Middle frontal gyrus (tissue), 1 donor: ENCODE measurements around the gene C2orf69.
A peak's percentile ranks its signal among the peaks of the same experiment; 100 is the strongest.

Experiments used
- DNase-seq: peaks from one replicate; pipeline ENCODE4 v3.0.0-alpha.2; 2015; ENCODE audit warnings: low spot score; ENCODE audit errors: extremely low spot score

Gene C2orf69

DNA sequence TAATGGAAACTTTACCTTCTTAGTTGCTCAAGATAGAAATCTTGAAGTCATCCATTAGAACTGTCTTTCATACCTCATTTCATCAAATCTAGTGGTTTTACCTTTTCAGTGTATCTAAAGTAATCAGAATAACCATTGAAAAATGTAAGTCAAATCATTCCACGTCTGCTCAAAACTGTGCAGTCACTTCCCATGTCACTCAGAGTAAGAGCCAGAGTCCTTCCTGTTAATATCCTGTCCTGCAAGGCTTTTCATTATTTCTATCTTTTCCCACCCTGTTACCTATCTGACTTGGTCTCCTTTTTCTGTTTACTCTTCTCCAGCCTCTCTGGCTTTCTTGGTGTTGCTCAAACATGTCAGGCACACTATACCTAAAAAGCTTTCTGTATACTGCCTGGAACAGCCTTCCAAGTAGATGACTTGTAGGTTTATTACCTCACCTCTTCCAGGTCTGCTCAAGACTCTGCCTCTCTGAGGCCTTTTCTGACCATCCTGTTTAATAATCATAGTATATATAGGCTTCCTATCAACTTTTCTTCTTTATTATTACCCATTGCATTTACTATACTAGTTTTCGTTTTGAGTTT, 3.4 kb downstream of the C2orf69 start:
- no peak for DNase-seq

DNA sequence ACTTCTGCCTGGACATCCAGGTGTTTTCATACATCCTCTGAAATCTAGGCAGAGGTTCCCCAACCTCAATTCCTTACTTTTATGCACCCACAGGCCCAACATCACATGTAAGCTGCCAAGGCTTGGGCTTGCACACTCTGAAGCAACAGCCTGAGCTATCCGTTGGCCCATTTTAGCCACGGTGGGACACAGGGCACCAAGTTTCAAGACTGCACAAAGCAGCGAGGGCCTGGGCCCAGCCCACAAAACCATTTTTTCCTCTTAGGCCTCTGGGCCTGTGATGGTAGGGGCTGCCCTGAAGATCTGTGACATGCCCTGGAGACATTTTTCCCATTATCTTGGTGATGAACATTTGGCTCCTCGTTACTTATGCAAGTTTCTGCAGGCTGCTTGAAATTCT, 5.9 kb downstream of the C2orf69 start:
- no peak for DNase-seq

DNA sequence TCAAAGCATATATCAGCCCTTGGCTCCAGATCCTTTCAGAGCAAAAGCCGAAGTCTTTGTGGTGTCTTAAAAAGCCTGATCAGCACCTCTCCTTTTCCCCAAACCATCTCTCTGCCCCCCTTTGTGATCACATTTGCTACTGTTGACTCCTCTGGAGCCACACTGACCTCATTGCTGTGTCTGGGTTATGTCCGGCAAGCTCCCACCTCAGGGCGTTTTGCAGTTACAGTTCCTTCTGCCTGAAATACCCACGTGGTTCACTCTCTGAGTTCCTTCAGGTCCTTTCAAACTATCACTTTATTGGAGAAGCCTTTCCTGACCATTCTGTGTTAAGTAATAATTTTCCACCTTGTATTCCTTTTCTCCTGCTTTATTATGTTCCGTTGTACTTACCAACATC, 11.8 kb downstream of the C2orf69 start:
- DNase-seq = no peak

DNA sequence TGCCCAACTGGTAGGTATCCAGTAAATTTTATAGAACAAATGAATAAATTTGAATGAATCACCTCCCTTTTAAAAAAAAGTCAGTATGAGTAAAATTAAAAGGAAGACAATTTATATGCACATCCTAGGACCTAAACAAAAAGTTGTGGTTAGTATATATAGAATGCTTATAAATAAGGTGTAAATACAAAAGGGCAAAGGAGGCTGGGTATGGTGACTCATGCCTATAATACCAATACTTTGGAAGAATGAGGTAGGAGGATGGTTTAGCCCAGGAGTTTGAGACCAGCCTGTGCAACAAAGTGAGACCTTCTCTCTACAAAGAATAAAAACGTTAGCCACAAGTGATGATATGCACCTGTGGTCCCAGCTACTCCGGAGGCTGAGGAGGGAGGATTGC, 12.8 kb downstream of the C2orf69 start:
- DNase-seq = no peak

DNA sequence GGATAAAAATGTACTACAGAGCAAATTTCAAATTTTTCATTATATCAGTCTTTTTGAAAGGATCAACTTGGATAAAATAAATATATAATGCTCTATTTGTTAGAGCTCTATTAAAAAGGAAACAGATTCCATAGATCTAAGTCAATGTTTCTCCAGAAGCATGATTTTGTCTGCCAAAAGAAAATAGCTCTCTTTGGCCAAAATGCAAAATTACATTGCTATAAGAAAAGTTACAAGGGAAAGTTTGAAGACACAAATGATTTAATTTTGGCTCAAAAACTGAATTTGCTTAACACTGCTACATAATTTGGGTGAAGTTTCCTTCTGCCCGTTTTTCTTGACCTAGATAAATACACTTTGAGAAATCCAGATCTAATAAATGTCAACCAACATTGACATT, 15.7 kb downstream of the C2orf69 start:
- no peak for DNase-seq

DNA sequence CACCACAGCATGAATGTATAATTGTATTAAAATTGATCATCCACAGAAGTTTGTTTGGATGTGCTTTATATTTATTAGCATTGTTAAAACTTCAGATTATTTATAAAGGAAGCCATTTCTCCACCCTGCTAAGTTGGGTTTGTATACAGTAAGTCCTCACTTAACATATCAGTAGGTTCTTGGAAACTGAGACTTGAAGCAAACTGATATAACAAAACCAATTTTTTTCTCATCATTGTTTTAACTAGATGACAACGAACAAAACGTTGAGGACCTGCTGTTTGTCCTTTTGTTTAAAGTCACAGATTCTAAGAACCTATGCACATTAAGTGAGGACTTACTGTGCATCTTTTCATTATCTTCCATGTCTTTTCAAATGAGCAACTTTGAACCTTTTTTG, 17.1 kb downstream of the C2orf69 start:
- DNase-seq = no peak

DNA sequence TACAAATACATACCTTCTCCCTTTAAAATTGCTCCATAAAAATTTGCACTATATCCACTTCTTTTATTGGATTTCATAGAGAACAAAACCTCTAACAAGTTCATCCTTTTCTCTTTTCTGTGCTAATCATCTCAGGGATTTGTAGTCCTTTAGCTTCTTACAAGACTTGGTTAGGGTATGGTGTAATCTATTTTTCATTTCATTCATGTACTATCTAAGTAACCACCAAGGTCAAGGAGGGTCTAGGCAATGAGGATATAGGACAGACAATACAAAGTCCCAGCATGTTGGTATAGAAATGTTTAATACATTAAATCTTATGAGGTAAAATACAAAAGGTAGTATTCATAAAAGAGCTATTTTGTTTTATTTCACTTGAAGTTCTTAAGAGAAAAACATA, 17.5 kb downstream of the C2orf69 start:
- DNase-seq = no peak

DNA sequence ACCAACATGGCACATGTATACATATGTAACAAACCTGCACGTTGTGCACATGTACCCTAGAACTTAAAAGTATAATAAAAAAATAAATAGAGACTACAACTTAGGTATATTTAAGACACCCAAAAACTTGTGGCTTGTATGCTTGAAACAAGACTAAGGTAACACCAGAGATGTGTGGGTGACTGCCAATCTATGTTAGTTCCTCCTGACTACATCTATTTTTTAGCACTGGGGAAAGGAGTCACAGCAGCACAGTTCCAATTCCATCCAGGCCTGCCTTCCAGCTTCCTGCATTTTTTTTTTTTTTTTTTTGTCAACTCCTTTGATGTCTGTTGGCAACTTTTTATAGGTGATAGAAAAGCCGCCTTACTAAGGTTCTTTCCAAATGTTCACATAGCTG, 18.2 kb downstream of the C2orf69 start:
- no peak for DNase-seq

DNA sequence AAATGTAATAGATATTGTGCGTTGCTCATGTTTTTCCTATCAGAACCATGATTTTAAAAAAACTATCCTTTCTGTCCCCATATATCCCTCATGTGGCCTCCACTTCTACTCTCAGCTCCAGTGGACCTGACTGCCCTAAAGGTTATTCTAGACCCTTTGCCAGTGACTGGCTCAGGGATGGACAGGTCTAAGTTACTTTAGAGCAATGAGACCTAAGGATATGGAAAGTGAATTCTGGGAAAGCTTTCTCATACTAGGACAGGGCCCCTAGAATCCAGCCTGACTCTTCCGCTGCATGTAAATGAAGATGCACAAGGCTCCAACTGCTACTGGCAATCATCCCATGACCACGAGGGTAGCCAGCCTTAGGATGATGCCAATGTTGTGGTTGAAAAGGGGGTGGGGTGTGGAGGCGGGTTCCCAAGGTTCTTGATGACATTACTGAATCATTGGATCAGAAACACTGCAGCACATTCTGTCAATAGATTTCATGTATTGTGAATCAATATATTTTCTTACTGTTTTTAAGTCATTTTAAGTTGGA, 21.3 kb downstream of the C2orf69 start:
- peak; percentile 67 for DNase-seq

DNA sequence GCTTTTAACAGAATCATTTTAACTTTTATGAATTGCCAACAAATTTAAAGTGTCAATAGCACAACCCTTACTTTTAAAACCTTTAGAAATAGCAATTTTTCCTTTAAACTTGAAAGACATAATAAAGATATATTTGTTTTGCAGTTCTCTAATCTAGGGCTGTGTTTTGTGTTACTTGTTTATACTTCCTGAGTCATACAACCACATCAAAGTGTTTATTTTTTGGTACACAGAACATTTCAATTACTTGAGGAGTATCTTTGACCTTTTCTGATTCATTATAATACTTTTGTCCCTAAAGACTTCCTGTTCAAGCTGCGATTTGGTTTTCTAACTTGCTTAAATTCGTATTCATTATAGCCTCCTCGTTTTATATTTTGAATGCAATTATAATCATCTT, 22.4 kb downstream of the C2orf69 start:
- DNase-seq = no peak

DNA sequence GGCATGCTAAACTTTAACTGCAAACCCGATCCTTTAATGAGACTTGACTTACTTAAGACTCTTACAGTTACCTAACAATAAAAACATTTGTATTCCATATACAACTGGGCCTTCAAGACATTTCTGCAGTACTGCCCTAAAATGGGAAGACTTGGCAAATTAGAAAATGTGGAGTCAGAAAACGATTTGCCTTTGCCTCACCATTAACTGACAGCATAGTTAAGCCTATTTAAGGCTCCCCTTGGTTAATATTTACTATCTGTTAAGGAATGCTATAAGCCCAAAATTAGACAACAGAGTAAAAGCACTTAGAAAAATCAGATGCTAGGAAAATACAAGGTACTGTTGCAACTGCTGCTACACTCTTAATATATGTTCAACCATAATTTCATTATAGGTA, 25.5 kb downstream of the C2orf69 start:
- no peak for DNase-seq

DNA sequence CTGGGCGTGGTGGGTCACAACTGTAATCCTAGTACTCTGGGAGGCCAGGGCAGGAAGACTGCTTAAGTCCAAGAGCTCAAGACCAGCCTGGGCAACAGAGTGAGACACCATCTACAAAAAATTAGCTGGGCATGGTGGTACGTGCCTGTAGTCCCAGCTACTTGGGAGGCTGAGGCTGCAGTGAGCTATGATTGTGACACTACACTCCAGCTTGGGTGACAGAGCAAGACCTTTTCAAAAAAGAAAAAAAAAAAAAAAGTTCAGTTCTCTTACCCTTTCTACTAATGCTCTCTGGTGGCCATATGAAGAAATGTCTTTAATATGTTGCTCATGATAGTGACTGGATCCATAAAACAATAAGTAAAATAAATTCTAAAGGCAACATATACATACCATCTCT, 29.3 kb downstream of the C2orf69 start:
- no peak for DNase-seq

DNA sequence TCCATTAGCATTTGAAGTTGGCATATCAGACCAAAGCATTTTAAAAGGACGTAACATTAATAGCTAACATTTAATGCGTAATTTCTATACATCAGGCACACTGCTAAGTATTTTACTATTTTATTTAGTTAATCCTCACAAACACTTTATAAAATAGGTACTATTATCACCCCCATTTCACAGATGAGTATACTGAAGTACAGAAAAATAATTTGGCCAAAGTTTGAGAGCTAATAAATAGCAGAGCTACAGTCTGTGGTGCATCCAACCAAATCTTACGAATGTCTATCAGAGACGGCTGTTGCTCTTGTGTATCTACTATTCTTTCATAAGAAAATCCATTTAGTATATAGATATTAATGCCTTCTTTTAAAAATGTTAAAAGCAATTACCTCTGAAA, 32.3 kb downstream of the C2orf69 start:
- DNase-seq = no peak

DNA sequence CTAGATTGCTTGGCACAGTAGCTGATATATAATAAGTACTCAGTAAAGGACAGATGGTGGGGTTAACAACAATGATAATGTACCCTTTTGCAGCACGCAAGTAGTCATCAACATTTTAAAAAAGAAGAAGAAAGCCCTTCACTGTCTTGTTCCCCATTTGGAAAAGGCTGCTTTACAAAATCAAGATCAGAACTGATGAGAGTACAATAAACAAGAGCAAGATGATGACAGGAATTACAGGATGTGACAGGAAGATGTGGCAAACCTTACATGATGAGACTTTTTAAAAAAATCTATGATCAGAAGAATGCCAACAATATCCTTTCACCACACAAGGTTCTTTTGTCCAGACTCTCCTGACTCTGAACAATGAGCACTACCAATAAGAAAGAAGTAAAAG, 35.1 kb downstream of the C2orf69 start:
- DNase-seq = no peak

DNA sequence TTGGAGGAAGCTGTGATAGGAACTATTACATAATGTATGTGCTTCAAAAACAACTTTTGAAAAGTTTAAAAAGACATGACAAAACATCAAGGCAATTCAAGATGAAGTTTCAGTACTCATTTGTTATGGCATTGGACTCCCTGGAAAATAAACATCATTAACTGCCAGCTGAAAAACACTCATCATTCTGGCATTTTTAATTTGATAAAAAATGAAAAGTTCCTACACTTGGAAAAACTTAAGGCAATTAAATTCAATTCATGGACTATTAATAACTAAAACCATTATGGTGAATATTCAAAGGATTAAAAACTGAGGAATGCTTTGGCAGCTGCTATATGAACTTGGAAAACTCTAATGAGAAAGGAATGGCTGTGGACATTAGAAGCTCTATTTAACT, 35.7 kb downstream of the C2orf69 start:
- no peak for DNase-seq

DNA sequence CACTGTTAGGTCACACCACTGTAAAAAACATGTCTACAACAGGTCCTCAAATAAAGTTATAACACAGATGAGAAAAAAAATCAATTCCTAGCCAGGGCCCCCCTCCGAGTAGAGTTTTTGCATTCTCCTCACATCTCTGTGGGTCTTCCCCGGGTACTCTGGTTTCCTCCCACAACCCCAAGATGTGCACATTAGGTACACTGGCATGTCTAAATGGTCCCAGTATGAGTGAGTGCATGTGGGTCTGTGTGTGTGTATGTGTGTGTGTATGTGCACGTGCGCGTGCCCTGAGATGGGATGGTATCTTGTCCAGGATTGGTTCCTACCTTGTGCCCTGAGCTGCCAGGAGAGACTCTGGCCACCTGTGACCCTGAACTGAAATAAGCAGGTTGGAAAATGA, 39.3 kb downstream of the C2orf69 start:
- DNase-seq = no peak

DNA sequence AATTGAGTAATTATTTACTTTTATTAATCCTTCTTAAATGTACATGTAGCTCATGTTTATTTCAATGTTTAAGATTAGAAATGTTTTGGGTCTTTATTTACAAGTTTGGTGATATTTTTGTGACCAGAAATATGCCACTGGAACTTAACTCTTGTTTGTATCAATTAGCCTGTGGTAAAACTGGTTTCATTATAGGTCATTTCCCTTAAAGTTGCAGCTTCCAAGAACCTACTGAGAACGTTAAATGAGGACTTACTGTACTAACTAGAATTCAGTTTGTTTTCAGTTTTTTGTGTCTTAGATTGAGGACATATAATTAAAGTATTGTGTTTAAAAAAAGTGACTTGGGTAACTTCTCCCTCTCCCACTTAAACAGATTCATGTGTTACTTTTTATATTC, 39.9 kb downstream of the C2orf69 start:
- DNase-seq = no peak

DNA sequence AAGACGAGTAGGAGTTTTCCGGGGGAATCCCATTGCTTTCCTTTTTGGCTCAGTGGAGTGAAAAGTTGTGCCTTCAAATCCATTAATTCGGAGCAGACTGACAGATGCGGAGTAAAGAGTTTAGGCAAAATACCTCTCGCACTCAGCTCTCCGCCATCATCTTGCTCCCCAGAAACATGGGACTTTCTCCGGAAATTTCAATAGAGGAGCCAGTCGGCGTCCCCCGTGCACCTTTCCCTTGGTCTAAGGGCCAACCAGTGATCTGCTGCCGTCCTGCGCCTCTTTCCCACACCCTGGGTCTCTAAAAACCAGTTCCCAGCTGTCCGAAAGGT, 43.9 kb downstream of the C2orf69 start:
- DNase-seq = no peak

DNA sequence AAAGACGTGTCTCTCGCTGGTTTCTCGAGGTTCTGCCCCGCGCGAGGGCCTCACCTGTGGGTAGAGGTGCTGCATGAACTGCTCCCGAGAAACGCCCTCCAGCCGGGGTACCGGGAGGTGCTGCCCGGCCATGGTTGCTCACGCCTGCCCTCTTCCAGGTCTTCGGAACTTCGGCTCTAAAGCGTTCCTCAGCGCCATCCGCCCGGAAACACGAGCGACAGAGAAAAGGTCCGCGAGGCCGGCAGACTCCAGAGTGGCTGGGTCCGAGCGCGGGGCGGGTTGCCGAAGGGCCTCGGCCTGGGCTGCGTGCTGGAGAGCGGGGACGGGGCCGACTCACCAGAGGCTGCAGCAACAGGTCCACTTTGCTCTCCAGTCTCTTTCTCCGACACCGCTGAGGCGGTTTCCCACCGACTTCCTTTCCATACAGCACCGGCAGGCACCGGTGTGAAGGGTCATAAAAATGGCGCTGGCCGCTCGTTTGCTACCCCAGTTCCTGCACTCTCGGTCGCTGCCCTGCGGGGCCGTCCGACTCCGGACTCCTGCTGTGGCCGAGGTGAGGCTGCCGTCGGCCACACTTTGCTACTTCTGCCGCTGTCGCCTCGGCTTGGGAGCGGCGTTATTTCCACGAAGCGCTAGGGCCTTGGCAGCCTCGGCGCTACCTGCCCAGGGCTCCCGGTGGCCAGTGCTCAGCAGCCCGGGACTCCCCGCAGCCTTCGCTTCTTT, 44.4 kb downstream of the C2orf69 start, which contains the start of the genes MAIP1 and TYW5:
TSS of gene MAIP1 (plus strand) at position 244 of the 723 bp plus-strand sequence. CDS start at position 461, 217 bp downstream.
TSS of gene TYW5 (minus strand) at position 153 of the 723 bp plus-strand sequence. CDS start at position 132, 21 bp downstream.
- peak; percentile 84 for DNase-seq

DNA sequence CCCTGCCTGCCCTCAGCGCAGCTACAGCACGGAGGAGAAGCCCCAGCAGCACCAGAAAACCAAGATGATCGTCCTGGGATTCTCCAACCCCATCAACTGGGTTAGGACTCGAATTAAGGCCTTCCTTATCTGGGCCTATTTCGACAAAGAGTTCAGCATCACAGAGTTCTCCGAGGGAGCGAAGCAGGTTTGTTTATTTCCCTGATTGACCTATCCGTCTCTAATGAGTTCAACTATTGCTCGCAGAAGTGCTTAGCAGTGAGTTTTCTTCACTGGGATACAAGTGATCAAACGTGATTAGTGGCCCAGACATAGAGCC, 44.9 kb downstream of the C2orf69 start:
- DNase-seq = no peak

DNA sequence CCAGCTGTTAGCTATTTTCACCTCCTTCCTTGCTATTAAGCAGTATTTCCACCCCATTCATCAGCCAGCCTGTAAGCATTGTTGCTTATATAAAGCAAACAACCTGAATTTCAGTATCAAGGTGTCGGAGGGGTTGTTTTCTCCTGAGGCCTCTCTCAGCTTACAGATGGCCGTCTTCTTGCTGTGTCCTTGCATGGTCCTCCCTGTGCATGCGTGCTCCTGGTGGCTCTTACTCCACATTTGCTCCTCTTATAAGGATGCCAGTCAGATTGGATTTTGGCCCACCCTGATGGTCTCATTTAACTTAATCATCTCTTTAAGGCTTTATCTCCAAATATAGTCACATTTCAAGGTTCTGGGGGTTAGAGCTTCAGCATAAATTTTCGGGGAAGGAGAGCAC, 46.9 kb downstream of the C2orf69 start:
- DNase-seq = no peak

DNA sequence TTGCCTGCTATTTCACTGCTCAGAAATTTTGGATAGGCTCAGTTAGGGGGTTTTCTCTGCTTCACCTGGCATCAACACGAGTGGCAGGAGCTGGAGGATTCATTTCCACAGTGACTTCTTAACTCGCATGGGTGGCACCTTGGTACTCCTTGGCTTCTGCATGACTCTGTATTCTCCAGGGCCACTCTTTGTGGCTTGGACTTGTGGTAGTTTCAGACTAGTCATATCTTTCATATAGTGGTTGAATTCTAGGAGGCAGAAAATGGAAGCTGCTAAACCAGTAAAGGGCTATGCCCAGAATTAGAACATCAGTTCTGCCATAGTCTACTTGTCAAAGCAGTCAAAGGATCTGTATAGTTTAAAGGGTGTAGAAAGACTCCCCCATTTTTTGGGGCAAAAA, 51.1 kb downstream of the C2orf69 start:
- DNase-seq = no peak

DNA sequence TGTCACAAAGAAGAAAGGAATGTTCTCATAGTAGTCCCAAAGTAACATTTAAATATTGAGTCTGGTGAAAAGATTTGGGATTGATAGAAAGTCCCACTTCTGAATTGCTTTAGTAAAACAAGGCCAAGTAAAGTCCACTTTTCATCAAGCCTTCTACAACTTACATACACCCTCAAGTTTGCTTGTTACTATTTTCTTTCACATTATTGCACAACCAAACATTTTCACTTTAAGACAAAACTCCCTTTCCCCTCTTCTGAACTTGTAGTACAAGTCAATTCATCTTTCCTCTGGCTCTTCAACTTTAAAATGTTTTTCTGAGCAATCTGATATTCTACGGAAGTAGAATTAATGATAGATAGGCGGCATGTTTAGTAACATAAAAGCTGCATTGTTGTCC, 55.3 kb downstream of the C2orf69 start:
- no peak for DNase-seq
